ENCODE results near the gene PPP1R36.

PPP1R36 gene

GRCh38 chr14:64502456-64502855 lies 47.3 kb upstream of the PPP1R36 start:
- no peaks in the 10 kb centered on the region for H4K20me1 ChIP-seq (ENCODE audit: low read depth, low read length)
- H3K36me3 ChIP-seq (ENCODE audit: low read length), result peaks cover 9% of the 10 kb centered on the region
- no peaks in the 10 kb centered on the region for H3K9me3 ChIP-seq (ENCODE audit: insufficient read depth, low read length)
- H3K9ac ChIP-seq (ENCODE audit: low read length), result peak overlapping the region; percentile 99
- peaks cover 56% of the 10 kb centered on the region for H3F3A ChIP-seq (ENCODE audit: insufficient read depth)
- H3K27ac ChIP-seq (ENCODE audit: low read depth, low read length), result peak overlapping the region; percentile 99
- no peak overlapping the region for H2AFZ ChIP-seq (ENCODE audit: low read depth, low read length, severe bottlenecking)
- no peaks in the 10 kb centered on the region for H3K27me3 ChIP-seq (ENCODE audit: low read length)
- no peaks in the 10 kb centered on the region for H3K9me2 ChIP-seq (replicated peaks; ENCODE audit: insufficient read depth, low read length)
- TF ChIP-seq EZH2phosphoT487 (conservative IDR thresholded peaks at IDR 0.05; ENCODE audit: low read length) (no peak), CTCF (IDR thresholded peaks at IDR 0.05; ENCODE audit: insufficient read depth, low read length, poor library complexity, severe bottlenecking) (no peak)
- peaks cover 83% of the 10 kb centered on the region for H3K79me2 ChIP-seq (ENCODE audit: insufficient read depth, low read length)
- H3K4me3 ChIP-seq (ENCODE audit: insufficient read depth, low read length, poor library complexity, severe bottlenecking), result peak overlapping the region; percentile 85
- H3K4me2 ChIP-seq (ENCODE audit: low read depth, low read length, poor library complexity, severe bottlenecking), result peak overlapping the region; percentile 76

- Histone ChIP-seq H3K9me3 (ENCODE audit: insufficient read depth, low read length) (no peaks in the 10 kb centered on the region), H2AFZ (ENCODE audit: low read depth, low read length, severe bottlenecking) (peak overlapping the region; percentile 27)
These were observed 46.8 kb upstream of the PPP1R36 start for GRCh38 chr14:64502887-64503433.

GRCh38 chr14:64503434-64504309 lies 46.1 kb upstream of the PPP1R36 start, which contains the start of gene ZBTB25:
Gene ZBTB25, minus strand, starts transcription at chr14:64503838. Its CDS starts 13,305 bp downstream, at chr14:64490533.
- Histone ChIP-seq H3K27me3 (ENCODE audit: low read length) (no peaks in the 10 kb centered on the region), H4K20me1 (ENCODE audit: low read depth, low read length) (peaks cover 3% of the 10 kb centered on the region; the same call in 1 of the 2 replicates), H3K9me3 (ENCODE audit: insufficient read depth, low read length) (no peaks in the 10 kb centered on the region), H3F3A (ENCODE audit: insufficient read depth) (peaks cover 57% of the 10 kb centered on the region), H3K27ac (ENCODE audit: low read depth, low read length) (peak within 1 kb of the TSS; percentile 99), H3K4me3 (ENCODE audit: insufficient read depth, low read length, poor library complexity, severe bottlenecking) (peak within 1 kb of the TSS; percentile 85), H3K9ac (ENCODE audit: low read length) (peak within 1 kb of the TSS; percentile 99), H3K79me2 (ENCODE audit: insufficient read depth, low read length) (peaks cover 86% of the 10 kb centered on the region), H2AFZ (ENCODE audit: low read depth, low read length, severe bottlenecking) (peak within 1 kb of the TSS; percentile 27), H3K4me2 (ENCODE audit: low read depth, low read length, poor library complexity, severe bottlenecking) (peak within 1 kb of the TSS; percentile 76), H3K9me2 (replicated peaks; ENCODE audit: insufficient read depth, low read length) (no peaks in the 10 kb centered on the region), H3K36me3 (ENCODE audit: low read length) (peaks cover 4% of the 10 kb centered on the region; the same call in 1 of the 2 replicates)
- no peak for TF ChIP-seq EZH2phosphoT487 (conservative IDR thresholded peaks at IDR 0.05; ENCODE audit: low read length)

More at GRCh38 chr14:64502887-64503433, 46.8 kb upstream of the PPP1R36 start:
- H3K27me3 ChIP-seq (ENCODE audit: low read length), result no peaks in the 10 kb centered on the region
- H3K9ac ChIP-seq (ENCODE audit: low read length), result peak overlapping the region; percentile 99
- TF ChIP-seq EZH2phosphoT487 (conservative IDR thresholded peaks at IDR 0.05; ENCODE audit: low read length) (no peak), CTCF (IDR thresholded peaks at IDR 0.05; ENCODE audit: insufficient read depth, low read length, poor library complexity, severe bottlenecking) (no peak)
- H3K79me2 ChIP-seq (ENCODE audit: insufficient read depth, low read length), result peaks cover 83% of the 10 kb centered on the region
- peaks cover 3% of the 10 kb centered on the region; the same call in 1 of the 2 replicates for H4K20me1 ChIP-seq (ENCODE audit: low read depth, low read length)
- peaks cover 4% of the 10 kb centered on the region for H3K36me3 ChIP-seq (ENCODE audit: low read length)
- H3K4me3 ChIP-seq (ENCODE audit: insufficient read depth, low read length, poor library complexity, severe bottlenecking), result peak overlapping the region; percentile 85
- H3F3A ChIP-seq (ENCODE audit: insufficient read depth), result peaks cover 56% of the 10 kb centered on the region
- H3K27ac ChIP-seq (ENCODE audit: low read depth, low read length), result peak overlapping the region; percentile 99
- H3K9me2 ChIP-seq (replicated peaks; ENCODE audit: insufficient read depth, low read length), result no peaks in the 10 kb centered on the region
- peak overlapping the region; percentile 76 for H3K4me2 ChIP-seq (ENCODE audit: low read depth, low read length, poor library complexity, severe bottlenecking)
